H7 (cell line): Measurements from ENCODE around the gene CD74. TPM values are rescaled to one million over a fixed set of nuclear protein-coding genes. Genes with fewer than 3 reads are reported as not detected.
"Not testable (repeated sequence)": the region's sequence is repeated elsewhere in the genome, so short reads cannot be mapped to it uniquely, and the experiment has no call there.

Experiments used
- DNase-seq: peaks from one replicate; pipeline ENCODE4 v3.0.0; 2012
- H3K27me3 ChIP-seq: 2 replicates; pipeline ENCODE4 v1.6.0; 2011; ENCODE audit warnings: mild to moderate bottlenecking, low read length; ENCODE audit not compliant: control insufficient read depth, insufficient read depth
- H3K36me3 ChIP-seq: replicated peaks from 2 replicates; pipeline ENCODE4 v1.5.1; 2011; ENCODE audit warnings: low read length; ENCODE audit not compliant: control insufficient read depth, insufficient read depth
- H3K4me3 ChIP-seq: 2 replicates; pipeline ENCODE4 v1.5.1; 2011; ENCODE audit warnings: low read depth, mild to moderate bottlenecking, control low read depth, low read length, moderate library complexity; ENCODE audit not compliant: insufficient read depth
- total RNA-seq: library from RNA; depleted of rRNA; stranded (reverse); fragments of >200 nt; shearing (Covaris generic); gene quantifications from 2 replicates; pipeline ENCODE4 v1.2.3, GENCODE V29; 2014

Gene CD74
- total RNA-seq, 1 experiment from 2014 or later, result 18.0 TPM

- Histone ChIP-seq H3K4me3 (no peak overlapping the region), H3K27me3 (no peaks in the 10 kb centered on the region)
- DNase-seq, result no peak
These were observed 16.7 kb upstream of the CD74 start for GRCh38 chr5:150429410-150429873.

GRCh38 chr5:150428978-150429377 lies 16.3 kb upstream of the CD74 start:
- Histone ChIP-seq H3K36me3 (no peaks in the 10 kb centered on the region), H3K27me3 (no peaks in the 10 kb centered on the region), H3K4me3 (no peak overlapping the region)
- no peak for DNase-seq

More at GRCh38 chr5:150429410-150429873, 16.7 kb upstream of the CD74 start:
- no peaks in the 10 kb centered on the region for H3K36me3 ChIP-seq

GRCh38 chr5:150428106-150428876 lies 15.6 kb upstream of the CD74 start:
- no peak for DNase-seq

GRCh38 chr5:150426165-150426564 lies 13.5 kb upstream of the CD74 start:
- not testable (repeated sequence) for H3K36me3 ChIP-seq, DNase-seq, H3K27me3 ChIP-seq, H3K4me3 ChIP-seq

More at GRCh38 chr5:150428106-150428876, 15.6 kb upstream of the CD74 start:
- Histone ChIP-seq H3K36me3 (no peaks in the 10 kb centered on the region), H3K27me3 (no peaks in the 10 kb centered on the region), H3K4me3 (no peak overlapping the region)

GRCh38 chr5:150422758-150423157 lies 10.0 kb upstream of the CD74 start:
- no peak for DNase-seq
- Histone ChIP-seq H3K4me3 (no peak overlapping the region), H3K36me3 (no peaks in the 10 kb centered on the region), H3K27me3 (no peaks in the 10 kb centered on the region)

- DNase-seq, result peak; percentile 33
- no peaks in the 10 kb centered on the region for H3K36me3 ChIP-seq
- no peak overlapping the region for H3K4me3 ChIP-seq
- no peaks in the 10 kb centered on the region for H3K27me3 ChIP-seq
These were observed 9.4 kb upstream of the CD74 start for GRCh38 chr5:150422075-150422474.

GRCh38 chr5:150419630-150420270 lies 7.0 kb upstream of the CD74 start:
- Histone ChIP-seq H3K36me3 (no peaks in the 10 kb centered on the region), H3K4me3 (no peak overlapping the region), H3K27me3 (no peaks in the 10 kb centered on the region)
- DNase-seq, result no peak

- H3K4me3 ChIP-seq, H3K27me3 ChIP-seq, DNase-seq, H3K36me3 ChIP-seq: not testable (repeated sequence)
These were observed 1.4 kb upstream of the CD74 start for GRCh38 chr5:150413902-150414790.

GRCh38 chr5:150413176-150413901 lies 629 bp upstream of the CD74 start:
- H3K36me3 ChIP-seq, result no peaks in the 10 kb centered on the region
- H3K4me3 ChIP-seq, result peak overlapping the region; percentile 29; the same call in 1 of the 2 replicates
- DNase-seq, result peak; percentile 21
- H3K27me3 ChIP-seq, result no peaks in the 10 kb centered on the region

GRCh38 chr5:150411245-150411979 lies 1.3 kb downstream of the CD74 start:
- no peak overlapping the region for H3K4me3 ChIP-seq
- peak; percentile 61 for DNase-seq

GRCh38 chr5:150410524-150411244 lies 2.0 kb downstream of the CD74 start:
- no peak overlapping the region for H3K4me3 ChIP-seq
- H3K27me3 ChIP-seq, result no peaks in the 10 kb centered on the region

More at GRCh38 chr5:150411245-150411979, 1.3 kb downstream of the CD74 start:
- Histone ChIP-seq H3K36me3 (no peaks in the 10 kb centered on the region), H3K27me3 (no peaks in the 10 kb centered on the region)

GRCh38 chr5:150409638-150410523 lies 2.8 kb downstream of the CD74 start:
- no peaks in the 10 kb centered on the region for H3K27me3 ChIP-seq
- H3K36me3 ChIP-seq, result peaks cover 1% of the 10 kb centered on the region
- H3K4me3 ChIP-seq, result peak overlapping the region; percentile 21; the same call in 1 of the 2 replicates

More at GRCh38 chr5:150410524-150411244, 2.0 kb downstream of the CD74 start:
- DNase-seq, result peak; percentile 75
- H3K36me3 ChIP-seq, result peaks cover 1% of the 10 kb centered on the region

More at GRCh38 chr5:150409638-150410523, 2.8 kb downstream of the CD74 start:
- peak; percentile 93 for DNase-seq
